Vagina (tissue), 2 donors: ENCODE data around the gene HSF2BP. TPM values are rescaled to one million over a fixed set of nuclear protein-coding genes. Genes with fewer than 3 reads are reported as not detected.
"Not testable (repeated sequence)": the region's sequence is repeated elsewhere in the genome, so short reads cannot be mapped to it uniquely, and the experiment has no call there.

Experiments used
- DNase-seq, 2 donors: peaks; one replicate each; pipeline ENCODE4 v3.0.0-alpha.2; 2017; ENCODE audit errors: extremely low spot score in 2 of 2
- H3K27ac ChIP-seq: fragments of 200-600 bp; sonication (generic); one replicate; pipeline ENCODE4 v1.5.1; 2019
- H3K27me3 ChIP-seq: fragments of 200-600 bp; sonication (generic); one replicate; pipeline ENCODE4 v1.5.1; 2019
- H3K36me3 ChIP-seq, 2 donors: fragments of 200-600 bp; sonication (generic); one replicate each; pipeline ENCODE4 v1.5.1; 2017 to 2019
- H3K4me1 ChIP-seq: fragments of 200-600 bp; sonication (generic); one replicate; pipeline ENCODE4 v1.5.1; 2019
- H3K4me3 ChIP-seq, 2 donors: fragments of 200-600 bp; sonication (generic); 1 replicate in 1 of 2; 2 replicates in 1 of 2; pipeline ENCODE4 v1.5.1; 2016 to 2019
- H3K9me3 ChIP-seq: fragments of 200-600 bp; sonication (generic); one replicate; pipeline ENCODE4 v1.5.1; 2019
- POLR2A ChIP-seq, 2 donors: fragments of 450-650 bp; IDR thresholded peaks; one replicate each; pipeline ENCODE4 v1.6.1; 2017; ENCODE audit warnings: antibody characterized with exemption in 2 of 2, mild to moderate bottlenecking in 2 of 2, moderate library complexity in 2 of 2
- POLR2AphosphoS5 ChIP-seq, 2 donors: sonication (generic); formaldehyde crosslinking; IDR thresholded peaks; one replicate each; pipeline ENCODE4 v1.9.0; 2017; ENCODE audit warnings: antibody characterized with exemption in 2 of 2, mild to moderate bottlenecking in 2 of 2, low read depth in 1 of 2; ENCODE audit not compliant: insufficient read depth in 1 of 2
- intact Hi-C: fragments of 100-400 bp; cut with DNase I; formaldehyde crosslinking; loops from one replicate; pipeline ENCODE4 v1.15.1; 2023
- total RNA-seq: library from RNA; depleted of rRNA; stranded (reverse); fragments of >200 nt; gene quantifications from one replicate; pipeline ENCODE4 v1.2.3, GENCODE V29; 2016
- TF ChIP-seq, protein P1 (sequence below), 3 experiments: fragments of 450-650 bp in 2 of 3; fragments of 200-600 bp in 1 of 3; sonication (generic) in 1 of 3; IDR thresholded peaks; one replicate each; pipeline ENCODE4 v1.5.1; 2017 to 2019; ENCODE audit warnings: antibody characterized with exemption in 3 of 3, mild to moderate bottlenecking in 2 of 3, moderate library complexity in 2 of 3

Gene HSF2BP
- total RNA-seq, 1 donor from 2014 or later = 2.7 TPM

- Histone ChIP-seq H3K27me3 (no peaks in the 10 kb centered on the region), H3K9me3 (no peaks in the 10 kb centered on the region), H3K4me1 (no peaks in the 10 kb centered on the region), H3K4me3 (no peak overlapping the region), H3K27ac (no peak overlapping the region), H3K36me3 (no peaks in the 10 kb centered on the region)
- no peak for DNase-seq
- intact Hi-C loops = no loop called here
- TF ChIP-seq, protein P1, sequence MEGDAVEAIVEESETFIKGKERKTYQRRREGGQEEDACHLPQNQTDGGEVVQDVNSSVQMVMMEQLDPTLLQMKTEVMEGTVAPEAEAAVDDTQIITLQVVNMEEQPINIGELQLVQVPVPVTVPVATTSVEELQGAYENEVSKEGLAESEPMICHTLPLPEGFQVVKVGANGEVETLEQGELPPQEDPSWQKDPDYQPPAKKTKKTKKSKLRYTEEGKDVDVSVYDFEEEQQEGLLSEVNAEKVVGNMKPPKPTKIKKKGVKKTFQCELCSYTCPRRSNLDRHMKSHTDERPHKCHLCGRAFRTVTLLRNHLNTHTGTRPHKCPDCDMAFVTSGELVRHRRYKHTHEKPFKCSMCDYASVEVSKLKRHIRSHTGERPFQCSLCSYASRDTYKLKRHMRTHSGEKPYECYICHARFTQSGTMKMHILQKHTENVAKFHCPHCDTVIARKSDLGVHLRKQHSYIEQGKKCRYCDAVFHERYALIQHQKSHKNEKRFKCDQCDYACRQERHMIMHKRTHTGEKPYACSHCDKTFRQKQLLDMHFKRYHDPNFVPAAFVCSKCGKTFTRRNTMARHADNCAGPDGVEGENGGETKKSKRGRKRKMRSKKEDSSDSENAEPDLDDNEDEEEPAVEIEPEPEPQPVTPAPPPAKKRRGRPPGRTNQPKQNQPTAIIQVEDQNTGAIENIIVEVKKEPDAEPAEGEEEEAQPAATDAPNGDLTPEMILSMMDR (IDR thresholded peaks at IDR 0.05) = no peak
- TF ChIP-seq POLR2AphosphoS5 (IDR thresholded peaks at IDR 0.05; ENCODE audit: insufficient read depth in 1 of 2, low read depth in 1 of 2) (no peak), POLR2A (IDR thresholded peaks at IDR 0.05) (no peak)
Measured at GRCh38 chr21:43619344-43619743, 39.9 kb downstream of the HSF2BP start.

DNA sequence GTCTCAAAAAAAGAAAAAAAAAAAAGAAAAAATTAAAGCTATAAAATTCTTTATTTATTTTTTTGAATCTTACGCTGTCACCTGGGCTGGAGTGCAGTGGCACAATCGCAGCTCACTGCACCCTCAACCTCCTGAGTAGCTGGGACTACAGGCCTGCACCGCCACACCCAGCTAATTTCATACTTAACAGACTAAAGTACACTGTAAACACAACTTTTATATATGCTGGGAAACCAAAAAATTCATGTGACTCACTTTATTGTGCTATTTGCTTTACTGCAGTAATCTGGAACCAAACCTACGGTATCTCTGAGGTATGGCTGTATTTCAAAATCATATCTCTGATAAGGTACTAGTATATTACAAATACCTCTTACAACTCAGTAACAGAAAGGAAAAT, 40.3 kb downstream of the HSF2BP start:
- H3K9me3 ChIP-seq = no peaks in the 10 kb centered on the region
- intact Hi-C loops = no loop called here
- TF ChIP-seq POLR2A (IDR thresholded peaks at IDR 0.05) (no peak), POLR2AphosphoS5 (IDR thresholded peaks at IDR 0.05; ENCODE audit: insufficient read depth in 1 of 2, low read depth in 1 of 2) (no peak)
- TF ChIP-seq, protein P1 (IDR thresholded peaks at IDR 0.05) = no peak
- no peak for DNase-seq
- H3K4me1 ChIP-seq = no peaks in the 10 kb centered on the region
- no peaks in the 10 kb centered on the region for H3K36me3 ChIP-seq
- no peak overlapping the region for H3K27ac ChIP-seq
- no peak overlapping the region for H3K4me3 ChIP-seq
- no peaks in the 10 kb centered on the region for H3K27me3 ChIP-seq

- intact Hi-C loops, H3K4me3 ChIP-seq, H3K9me3 ChIP-seq, H3K27ac ChIP-seq, H3K4me1 ChIP-seq, H3K27me3 ChIP-seq, DNase-seq, H3K36me3 ChIP-seq: not testable (repeated sequence)
Measured at GRCh38 chr21:43616861-43617260, 42.4 kb downstream of the HSF2BP start.

- DNase-seq = no peak
- no peak for TF ChIP-seq POLR2A (IDR thresholded peaks at IDR 0.05)
- TF ChIP-seq POLR2AphosphoS5 (IDR thresholded peaks at IDR 0.05; ENCODE audit: insufficient read depth in 1 of 2, low read depth in 1 of 2) = no peak
- intact Hi-C loops = no loop called here
- Histone ChIP-seq H3K9me3 (no peaks in the 10 kb centered on the region), H3K36me3 (no peaks in the 10 kb centered on the region), H3K27me3 (no peaks in the 10 kb centered on the region), H3K4me1 (peaks cover 4% of the 10 kb centered on the region), H3K27ac (no peak overlapping the region), H3K4me3 (no peak overlapping the region)
Measured at GRCh38 chr21:43614839-43615238, 44.4 kb downstream of the HSF2BP start.

DNA sequence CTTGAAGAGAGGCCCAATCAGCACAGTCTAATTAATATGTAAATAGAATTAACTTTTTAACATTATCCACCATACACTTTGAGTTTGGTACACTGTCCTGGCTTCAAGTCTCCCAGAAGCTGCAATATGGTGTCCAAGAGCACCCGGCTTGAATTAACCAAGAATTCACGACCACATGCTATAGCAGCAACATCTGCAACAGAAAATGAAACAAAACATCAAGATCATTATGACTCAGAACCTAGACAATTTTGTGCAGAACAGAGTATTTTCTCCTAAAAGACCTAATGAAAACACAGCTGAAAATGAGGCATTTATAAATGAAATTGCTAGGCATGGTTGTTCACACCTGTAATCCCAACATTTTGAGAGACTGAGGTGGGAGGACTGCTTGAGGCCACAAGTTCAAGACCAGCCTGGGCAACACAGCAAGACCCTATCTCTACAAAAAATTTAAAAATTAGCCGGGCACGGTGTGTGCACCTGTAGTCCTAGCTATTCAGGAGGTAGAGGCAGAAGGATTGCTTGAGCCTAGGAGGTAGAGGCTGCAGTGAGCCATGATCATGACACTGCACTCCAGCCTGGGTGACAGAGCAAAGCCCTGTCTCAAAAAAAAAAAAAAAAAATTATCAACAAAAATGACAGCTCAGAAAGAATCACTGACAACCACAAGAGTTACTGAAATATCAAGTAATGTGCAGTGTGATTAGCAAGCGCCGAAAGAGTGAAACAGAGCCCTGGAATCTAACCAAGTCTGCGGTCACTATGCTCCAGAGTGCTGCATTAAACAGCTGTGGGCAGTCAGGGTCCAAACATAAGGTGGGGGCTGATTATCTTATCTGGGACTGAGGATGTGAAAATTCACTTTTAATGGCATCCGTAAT, 45.3 kb downstream of the HSF2BP start:
- TF ChIP-seq POLR2A (IDR thresholded peaks at IDR 0.05) = no peak
- TF ChIP-seq, protein P1 (IDR thresholded peaks at IDR 0.05) = no peak
- TF ChIP-seq POLR2AphosphoS5 (IDR thresholded peaks at IDR 0.05; ENCODE audit: insufficient read depth in 1 of 2, low read depth in 1 of 2) = no peak
- H3K4me1 ChIP-seq = peaks cover 10% of the 10 kb centered on the region
- intact Hi-C loops = no loop called here
- H3K4me3 ChIP-seq = no peak overlapping the region
- no peaks in the 10 kb centered on the region for H3K27me3 ChIP-seq
- H3K36me3 ChIP-seq = no peaks in the 10 kb centered on the region
- DNase-seq = no peak
- H3K27ac ChIP-seq = no peak overlapping the region
- H3K9me3 ChIP-seq = no peaks in the 10 kb centered on the region
